NCI-H2029 treated with DMSO at 0.1 percent for 48 hours (cell line): ENCODE data around the gene ZNF410.
A peak's percentile ranks its signal among the peaks of the same experiment; 100 is the strongest.
"Not testable (repeated sequence)": the region's sequence is repeated elsewhere in the genome, so short reads cannot be mapped to it uniquely, and the experiment has no call there.

ENCODE experiments used
- DNase-seq: peaks from one replicate; lab custom pipeline; 2025; lab: John Stamatoyannopoulos, UW

The ZNF410 gene

DNA sequence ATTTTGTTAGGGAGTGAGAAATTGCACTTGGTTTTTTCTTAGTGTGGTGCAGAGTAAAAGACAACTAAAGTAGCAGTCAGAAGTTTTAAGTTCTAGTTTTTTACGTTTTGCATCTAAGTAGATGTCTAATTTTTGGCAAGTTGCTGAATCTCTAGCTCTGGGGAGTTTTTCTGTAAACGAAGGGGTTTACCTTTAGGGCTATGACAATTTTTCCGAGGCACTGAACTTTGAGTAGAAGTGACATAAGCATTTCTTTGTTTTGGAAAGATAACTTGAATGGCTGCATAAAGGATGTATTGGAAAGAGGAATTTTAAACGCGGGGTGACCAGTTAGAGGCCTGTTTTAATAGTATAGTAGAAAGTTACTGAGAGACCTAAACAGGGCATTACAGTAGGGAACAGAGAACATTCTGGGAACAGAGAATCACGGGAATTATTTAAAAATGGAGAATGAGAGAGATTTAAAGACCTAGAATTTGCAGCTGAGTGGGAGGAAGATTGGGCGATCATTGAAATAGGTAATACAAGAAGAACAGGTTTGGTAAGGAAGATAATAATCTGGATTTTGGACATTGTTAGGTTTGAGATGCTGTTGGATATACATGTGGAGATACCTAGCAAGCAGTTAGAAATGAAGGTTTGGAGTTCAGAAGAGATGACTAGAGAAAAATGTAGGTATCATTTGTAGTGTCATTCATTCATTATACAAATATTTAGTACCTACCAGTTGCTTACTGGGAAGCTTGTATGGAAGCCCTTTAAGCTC lies 1.2 kb downstream of the ZNF410 start:
- no peak for DNase-seq

DNA sequence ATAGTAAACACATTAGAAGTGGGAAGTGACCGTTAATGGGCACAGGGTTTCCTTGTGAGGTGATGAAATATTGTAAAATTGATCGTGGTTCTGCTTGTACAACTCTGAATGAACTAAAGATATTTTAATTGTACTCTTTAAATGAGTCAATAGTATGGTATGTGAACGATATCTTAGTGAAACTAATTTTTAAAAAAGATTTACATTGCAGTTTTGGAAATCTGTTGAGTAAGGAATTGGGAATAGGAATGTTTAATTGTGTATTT lies 1.7 kb downstream of the ZNF410 start:
- no peak for DNase-seq

DNA sequence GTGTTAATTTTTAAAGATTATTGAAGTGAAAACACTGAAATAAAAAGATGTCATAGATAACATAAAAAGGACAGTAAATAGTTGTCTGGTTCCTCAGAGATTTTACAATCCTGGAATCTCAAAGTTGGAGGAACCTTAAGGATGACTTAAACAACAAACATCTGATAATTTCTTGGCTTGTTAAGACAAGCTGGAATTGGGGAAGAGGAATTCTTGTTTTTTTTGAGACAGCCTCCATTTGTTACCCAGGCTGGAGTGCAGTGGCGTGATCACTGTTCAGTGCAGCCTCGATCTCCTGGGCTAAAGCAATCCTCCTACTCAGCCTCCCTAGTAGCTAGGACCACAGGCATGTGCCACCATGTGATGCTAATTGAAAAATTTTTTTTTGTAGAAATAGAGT lies 2.3 kb downstream of the ZNF410 start:
- no peak for DNase-seq

DNA sequence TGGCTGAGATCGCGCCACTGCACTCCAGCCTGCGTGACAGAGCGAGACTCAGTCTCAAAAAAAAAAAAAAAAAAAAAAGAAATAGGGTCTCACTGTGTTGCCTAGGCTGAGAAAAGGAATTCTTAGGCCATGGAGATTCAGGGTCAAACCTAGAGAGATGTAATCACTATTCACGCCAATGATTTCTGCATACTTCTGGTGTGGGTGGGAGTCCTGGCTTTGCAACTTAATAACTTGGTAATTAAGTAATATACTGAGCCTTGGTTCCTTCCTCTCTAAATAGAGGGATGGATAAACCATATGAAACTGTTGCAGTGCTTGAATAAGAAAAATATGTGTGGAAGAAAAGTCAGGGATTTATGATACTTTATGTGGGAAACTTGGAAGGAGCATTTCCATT lies 2.7 kb downstream of the ZNF410 start:
- DNase-seq, result no peak

DNA sequence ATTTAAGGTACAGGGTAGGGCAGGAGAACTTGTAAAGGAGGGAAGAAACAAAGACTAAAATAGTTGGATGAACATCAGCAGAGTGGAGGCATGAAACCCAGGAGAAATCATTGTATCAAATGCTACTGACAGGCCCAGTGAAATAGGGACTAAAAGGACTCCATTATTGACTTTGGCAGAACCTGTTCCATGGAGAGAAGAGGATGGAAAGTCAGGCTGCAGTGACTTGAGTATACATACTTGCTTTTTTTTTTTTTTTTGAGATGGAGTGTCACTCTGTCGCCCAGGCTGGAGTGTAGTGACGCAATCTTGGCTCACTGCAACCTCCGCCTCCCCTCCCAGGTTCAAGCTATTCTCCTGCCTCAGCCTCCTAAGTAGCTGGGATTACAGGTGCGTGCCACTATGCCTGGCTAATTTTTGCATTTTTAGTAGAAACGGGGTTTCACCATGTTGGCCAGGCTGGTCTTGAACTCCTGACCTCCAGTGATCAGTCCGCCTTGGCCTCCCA lies 7.6 kb downstream of the ZNF410 start:
- DNase-seq, result not testable (repeated sequence)

DNA sequence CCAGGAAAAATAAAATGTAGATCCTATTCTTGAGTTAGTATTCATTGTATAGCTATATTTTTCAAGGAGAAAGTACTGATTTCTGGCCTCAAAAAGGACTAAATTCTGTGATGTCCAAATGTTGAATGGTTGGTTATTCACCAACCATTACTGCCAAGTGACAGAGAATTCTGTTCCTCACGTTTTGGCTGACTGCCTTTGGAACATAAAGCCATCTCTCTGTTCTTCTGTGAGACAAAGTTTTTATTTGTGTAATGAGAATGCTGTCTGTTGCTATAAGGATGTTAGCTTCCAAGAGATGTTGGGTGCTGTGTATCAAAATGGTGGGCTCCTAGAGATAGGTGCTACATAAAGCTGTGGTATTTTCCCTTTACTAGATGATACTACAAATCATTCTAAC lies 9.3 kb downstream of the ZNF410 start:
- DNase-seq, result no peak

DNA sequence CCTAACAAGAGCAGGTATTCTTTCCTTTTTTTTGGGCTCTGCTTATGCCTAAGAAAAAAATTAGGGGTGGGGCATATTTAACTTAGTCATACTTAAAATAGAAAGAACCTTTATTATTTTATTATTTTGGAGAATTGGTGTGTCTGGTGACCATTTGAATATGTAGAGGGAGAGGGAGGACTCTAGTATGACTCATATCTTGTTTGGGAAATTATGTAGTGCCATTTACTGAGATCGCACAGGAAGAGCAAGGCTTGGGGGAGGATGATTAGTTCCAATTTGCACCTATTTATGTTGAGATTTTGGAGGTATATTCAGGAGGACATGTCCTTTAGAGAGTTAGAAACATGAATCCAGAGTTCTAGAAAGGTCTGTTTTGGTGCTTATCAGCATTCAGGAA lies 9.9 kb downstream of the ZNF410 start:
- no peak for DNase-seq

DNA sequence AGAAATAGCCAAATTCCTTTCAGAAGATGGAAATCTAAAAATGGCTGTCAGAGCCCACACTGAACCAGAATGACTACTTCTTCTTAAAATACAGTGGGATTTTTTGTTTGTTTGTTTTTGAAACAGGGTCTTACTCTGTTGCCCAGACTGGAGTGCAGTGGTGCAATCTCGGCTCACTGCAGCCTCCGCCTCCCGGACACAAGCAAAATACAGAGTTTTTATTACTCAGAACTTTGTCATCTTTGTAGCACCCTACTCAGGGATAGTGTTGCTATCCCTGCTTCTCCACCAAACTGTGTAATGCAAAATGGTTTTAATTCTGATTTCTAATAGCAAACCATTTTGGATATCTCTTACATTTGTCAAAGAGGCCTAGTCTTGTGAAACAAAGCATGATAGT lies 16.4 kb downstream of the ZNF410 start:
- DNase-seq, result no peak

DNA sequence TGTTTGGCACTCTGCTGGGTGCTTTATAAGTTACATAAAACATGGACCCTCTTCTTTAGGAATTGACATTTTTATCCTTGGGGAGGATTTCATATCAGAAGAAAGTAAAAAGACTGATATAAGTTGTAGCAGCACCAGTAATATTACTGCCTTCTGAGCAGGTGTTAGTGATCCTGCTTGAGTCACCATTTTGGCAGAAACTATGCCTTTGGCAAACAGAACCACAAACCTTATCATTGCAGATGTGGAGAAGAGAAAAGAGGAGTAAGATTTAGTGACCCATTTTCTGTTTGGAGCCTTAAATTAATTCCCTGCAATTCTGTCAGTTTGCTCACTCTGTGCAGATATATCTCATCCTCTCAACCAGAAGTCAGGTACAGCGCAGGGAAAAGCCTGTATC lies 23.0 kb downstream of the ZNF410 start:
- no peak for DNase-seq

DNA sequence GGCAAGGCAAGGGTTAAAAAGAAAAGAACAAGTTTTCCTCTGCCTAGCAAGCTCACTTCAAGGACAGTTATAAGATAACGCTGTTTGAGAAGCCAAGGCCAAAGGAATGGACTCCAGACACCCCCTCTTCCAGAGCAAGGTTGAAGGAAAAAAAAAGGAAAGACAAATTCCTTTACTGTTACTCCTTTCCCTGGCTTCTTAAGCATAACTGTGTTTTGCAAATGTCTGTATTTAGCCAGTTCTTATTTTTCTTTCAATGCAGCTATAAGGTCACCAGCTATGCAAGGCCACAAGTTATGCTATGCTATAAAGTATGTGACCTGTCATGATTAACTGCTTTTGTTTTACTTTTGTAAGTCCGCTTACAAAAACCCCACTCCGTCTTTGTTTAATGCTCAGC lies 26.6 kb downstream of the ZNF410 start:
- DNase-seq, result no peak

DNA sequence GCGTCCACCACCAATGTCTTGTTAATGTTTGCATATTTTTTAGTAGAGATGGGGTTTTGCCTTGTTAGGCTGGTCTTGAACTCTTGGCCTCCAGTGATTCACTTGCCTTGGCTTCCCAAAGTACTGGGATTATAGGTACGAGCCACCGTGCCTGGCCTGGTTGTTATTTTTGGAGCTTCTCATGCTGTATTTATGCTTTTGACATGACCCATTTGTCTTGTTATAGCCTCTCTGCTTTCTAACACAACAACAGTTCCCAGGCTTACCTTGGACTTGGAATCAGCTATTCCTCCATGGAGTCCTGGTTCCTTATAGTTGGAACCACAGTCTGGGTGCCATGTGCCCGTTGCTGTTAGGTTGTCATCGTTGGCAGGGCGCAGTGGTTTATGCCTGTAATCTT lies 29.7 kb downstream of the ZNF410 start:
- DNase-seq, result no peak

DNA sequence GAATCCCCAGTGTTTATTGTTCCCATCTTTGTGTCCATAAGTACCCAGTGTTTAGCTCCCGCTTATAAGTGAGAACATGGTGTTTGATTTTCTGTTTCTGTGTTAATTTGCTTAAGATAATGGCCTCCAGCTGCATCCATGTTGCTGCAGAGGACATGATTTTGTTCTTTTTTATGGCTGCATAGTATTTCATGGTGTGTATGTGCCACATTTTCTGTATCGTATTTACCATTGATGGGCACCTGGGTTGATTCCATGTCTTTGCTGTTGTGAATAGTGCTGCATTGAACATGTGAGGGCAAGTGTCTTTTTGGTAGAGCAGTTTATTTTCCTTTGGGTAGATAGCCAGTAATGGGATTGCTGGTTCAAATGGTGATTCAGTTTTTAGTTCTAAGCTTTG lies 32.8 kb downstream of the ZNF410 start:
- DNase-seq, result not testable (repeated sequence)

DNA sequence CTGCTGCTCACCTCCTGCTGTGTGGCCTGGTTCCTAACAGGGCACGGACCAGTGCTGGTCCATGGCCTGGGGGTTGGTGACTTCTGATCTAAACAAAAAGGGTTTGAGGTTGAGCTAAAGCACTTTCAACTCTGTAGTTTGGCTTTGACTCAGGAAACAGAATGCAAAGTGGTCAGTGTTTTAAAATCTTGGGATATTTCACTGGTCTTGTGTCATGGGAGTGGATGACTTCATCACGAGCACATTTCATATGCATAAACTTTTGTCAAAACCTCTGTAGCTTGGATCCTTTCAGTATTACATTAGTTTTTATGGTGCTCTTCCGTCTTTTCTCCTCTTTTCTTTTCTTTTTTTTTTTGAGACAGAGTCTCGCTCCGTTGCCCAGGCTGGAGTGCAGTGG lies 37.7 kb downstream of the ZNF410 start:
- DNase-seq, result no peak

DNA sequence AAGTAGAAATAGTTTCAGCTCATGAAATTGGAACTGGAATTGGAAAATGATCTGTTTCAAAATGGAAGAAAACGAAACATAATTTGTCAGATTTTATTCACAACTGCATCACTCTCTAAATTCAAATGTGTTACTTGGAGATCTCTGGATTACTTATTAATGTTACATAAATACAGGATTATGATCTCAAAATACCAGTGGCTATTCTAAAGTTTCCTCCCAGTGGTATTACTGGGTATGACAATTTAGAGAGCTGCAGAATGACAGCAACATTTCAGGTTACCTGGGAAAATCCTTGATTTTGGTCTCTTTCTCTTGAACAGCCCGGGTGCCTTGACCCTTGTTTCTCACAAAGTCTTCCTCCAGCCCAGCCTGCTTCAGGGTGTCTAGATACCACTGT lies 49.0 kb downstream of the ZNF410 start:
- DNase-seq, result no peak

DNA sequence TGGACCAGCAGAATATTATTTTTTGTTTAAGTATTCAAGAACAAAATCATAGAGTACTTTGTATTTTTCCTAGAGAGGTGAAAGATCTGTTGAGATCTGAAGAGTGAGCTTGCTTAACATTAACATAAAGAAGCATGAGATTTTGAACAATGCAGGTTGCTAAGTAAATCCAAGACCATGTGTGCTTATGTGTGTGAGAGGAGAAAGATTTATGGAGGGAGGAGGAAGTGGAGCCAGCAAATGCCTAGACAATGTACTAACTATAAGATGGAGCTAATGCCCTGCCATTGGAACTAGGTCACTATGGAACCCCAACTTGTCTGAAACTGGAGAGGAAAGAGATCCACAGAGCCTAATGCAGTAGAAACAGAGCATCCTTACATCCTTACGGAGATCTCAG lies 49.9 kb downstream of the ZNF410 start:
- DNase-seq, result no peak

DNA sequence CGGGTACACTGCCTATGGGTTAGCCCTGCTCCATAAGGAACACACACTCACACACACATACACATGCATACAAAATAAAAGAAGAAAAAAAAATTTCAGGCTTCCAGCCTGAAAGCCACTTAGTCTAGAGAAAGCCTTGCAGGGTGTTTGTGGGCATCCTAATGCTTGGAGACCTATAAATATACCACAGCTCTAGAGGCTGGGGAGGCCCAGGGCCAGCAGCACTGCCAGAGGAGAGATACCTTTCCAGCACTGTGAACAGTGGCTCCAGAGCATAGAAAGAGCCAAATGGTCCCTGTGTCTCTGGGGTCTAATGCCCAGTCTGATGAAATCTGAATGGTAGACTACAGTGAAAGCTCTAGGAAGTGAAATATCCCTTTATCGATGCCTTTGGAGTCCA lies 50.4 kb downstream of the ZNF410 start:
- DNase-seq, result no peak

DNA sequence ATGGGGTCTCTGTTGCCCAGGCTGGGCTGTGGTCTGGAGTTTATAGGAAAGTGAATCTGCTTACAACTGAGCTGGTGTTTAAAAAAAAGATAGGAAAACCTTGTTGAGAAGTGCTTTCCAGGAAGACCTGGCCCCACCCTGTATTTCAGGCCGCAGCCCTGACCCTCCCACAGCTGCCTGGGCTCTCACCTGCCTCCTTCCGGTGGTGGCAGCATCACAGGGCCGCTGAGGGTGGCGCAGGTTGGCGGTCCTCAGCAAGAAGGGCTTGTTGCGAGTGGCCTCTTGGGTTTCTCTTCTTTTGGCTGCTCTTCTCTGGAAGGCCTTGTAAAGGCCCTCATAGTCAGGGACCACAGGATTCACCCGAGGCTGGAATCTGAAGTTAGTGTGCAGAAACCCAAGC lies 55.5 kb downstream of the ZNF410 start:
- DNase-seq, result no peak

DNA sequence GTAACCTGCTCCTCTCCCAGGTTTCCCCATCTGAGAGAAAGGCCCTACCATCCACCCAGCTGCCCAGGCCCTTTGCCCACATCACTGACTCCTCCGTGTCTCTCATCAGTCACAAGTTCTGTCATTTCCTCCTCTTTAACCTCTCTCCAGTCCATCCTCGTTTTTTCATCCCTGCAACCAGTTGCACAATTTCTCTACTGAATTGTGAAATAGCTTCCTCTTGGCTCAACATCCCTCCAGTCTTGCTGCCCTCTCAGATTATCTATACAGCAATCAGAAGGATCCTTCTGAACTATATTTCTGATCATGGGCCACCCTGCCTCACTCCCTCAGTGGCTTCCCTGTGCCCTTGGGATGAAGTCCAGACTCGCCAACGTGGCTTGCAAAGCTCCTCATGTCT lies 56.4 kb downstream of the ZNF410 start:
- no peak for DNase-seq

DNA sequence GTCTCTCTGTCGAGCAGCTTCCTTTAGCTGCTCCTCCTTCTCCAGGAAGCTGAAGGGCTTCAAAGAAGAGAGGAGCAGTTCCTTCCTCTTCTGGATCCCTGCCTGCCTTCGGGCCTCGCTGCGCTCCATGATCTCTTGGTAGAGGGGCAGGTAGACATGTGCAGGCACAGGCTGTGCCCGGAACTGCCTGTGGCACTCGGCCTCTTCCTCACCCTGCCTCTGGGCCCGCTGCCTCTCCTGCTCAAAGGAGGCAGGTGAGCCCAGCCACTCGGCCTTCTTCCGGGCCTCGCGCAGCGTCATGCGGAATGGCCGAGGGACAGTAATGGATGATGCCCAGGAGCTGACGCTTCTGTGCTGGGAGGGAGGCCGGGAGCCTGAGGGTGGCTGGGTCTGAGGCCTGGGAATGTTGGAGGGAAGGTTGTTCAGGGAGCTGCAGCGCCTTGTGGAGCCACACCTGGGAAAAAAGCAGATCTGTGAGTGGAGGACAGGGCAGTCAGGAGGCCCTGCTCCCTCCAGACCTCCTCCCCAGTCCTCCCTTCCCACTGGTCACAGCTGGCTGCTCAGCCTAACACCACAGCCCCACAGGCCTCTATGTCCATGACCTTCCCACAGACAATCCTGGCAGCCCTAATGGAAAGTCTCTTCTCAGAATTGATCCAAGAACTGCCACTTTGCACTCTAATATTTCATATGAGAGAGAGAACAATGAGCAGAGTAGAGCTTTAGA lies 57.9 kb downstream of the ZNF410 start:
- DNase-seq, result no peak

DNA sequence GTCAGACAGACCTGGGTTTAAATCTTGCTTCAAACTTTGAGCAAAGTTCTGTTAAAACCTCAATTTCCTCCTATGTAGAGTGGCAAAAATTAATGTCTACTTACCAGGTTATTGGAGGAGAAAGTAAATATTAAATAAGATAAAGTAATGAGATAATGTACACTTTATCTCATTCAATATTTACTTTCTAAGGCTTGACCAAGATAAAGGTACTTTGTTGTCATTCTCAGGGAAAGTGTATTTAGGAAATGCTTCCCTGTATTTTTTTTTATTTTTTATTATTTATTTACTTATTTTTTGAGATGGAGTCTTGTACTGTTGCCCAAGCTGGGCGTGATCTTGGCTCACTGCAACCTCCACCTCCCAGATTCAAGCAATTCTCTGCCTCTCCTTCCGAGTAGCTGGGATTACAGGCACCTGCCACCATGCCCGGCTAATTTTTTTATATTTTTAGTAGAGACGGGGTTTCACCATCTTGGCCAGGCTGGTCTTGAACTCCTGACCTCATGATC lies 58.6 kb downstream of the ZNF410 start:
- DNase-seq, result no peak

DNA sequence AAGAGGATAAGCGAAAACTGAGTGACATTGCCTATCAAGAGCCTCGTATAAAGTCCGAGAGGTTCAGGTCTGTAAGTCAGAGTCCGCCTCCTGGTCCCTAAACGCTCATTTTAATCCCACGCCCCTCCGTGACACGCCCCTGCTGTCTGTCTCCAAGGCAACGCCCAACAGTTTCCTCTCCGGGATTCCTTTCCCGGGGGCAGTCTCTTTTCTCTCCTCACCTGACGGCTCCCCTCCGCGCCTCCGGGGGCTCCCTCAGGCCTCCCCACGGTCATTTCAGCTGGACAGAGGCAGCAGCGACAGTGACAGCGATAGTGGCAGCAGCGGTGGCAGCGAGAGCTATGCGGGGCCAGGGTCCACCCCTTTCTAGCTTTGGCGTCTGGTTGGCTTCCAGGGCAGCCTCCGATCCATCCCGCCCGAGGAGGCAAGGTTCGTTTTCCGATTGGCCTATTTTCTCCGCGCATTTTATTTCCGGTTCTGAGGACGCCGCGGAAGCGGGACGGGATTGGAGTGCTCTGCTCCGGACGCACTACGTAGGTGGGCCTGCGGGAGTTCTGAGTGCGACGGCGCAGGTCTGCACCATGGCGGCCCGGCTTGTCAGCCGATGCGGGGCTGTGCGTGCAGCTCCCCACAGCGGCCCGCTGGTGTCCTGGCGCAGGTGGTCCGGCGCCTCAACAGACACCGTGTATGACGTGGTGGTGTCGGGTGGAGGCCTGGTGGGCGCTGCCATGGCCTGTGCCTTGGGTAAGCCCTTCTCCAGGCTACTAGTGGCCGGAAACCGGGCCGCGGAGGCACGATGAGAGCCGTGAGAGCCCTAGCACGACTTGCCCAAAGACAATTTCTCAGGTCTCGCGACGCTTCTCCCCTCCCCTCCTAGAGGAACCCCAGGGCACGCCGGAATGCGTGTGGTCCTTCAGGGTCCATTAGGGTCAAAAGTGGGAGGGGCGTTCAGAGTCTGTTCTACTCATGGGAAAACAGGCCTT lies 63.4 kb downstream of the ZNF410 start, which contains the start of the genes COQ6 and FAM161B:
TSS of gene COQ6 (plus strand) at position 551 of the 983 bp plus-strand sequence. CDS start at position 582, 31 bp downstream.
TSS of gene FAM161B (minus strand) at position 343 of the 983 bp plus-strand sequence. CDS start at position 275, 68 bp downstream.
- DNase-seq, result peak; percentile 52

DNA sequence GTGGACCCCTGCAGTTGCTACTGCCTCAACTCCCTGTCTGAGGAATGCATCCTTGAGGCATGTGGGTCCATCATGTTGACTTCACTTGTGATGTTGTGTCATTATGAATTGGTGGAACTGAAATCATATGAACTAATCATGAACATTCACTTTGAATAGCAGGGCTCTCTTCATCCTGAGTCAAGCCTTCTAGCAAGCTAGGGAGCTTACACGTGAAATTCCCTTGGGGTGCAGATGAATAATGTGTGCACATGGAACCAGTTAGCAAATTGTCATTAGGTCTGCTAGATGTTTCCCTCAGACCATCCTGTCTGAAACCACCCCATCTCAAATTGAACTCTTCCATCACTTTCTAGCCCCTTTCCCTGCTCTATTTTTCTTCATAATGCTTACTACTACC lies 67.1 kb downstream of the ZNF410 start:
- DNase-seq, result no peak
